ENCODE results near the gene MPHOSPH8. TPM values are rescaled to one million over a fixed set of nuclear protein-coding genes. Genes with fewer than 3 reads are reported as not detected.

Gene MPHOSPH8
- total RNA-seq, 1 experiment from 2014 or later = 17.5 TPM

DNA sequence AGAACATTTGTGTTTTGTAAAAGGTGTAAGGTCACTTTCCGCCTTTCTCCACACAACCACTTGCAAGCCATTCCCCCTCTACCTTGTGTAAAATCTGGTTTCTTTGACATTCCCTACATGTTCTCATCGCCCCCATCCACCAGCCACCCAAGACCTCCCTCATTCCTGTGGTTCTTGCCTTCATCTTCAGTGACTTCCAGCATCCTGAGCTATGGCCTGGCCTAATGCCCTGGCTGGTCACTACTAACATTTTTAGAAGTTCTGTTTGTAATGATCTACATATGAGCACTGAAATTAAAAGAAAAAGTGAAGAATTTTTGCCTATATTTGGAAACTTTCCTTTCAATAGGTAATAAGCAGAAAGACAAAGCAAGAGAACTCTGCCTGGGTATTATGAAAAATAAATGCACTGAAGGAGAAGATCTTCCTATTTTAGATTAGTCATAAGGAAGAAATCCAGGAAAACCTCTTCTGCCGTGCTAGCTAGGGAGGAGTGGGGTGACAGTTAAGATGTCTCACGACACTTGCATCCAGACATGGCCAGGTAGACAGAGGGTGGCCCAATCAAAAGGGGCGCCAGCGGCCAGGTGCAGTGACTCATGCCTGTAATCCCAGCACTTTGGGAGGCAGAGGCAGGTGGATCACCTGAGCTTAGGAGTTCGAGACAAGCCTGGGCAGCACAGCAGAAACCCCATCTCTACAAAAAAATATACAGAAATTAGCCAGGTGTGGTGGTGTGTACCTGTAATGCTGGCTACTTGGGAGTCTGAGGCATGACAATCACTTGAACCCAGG is 28.1 kb upstream of the MPHOSPH8 start:
- H3K27me3 Mint-ChIP-seq (ENCODE audit: unreplicated experiment) = no peaks in the 10 kb centered on the region
- intact Hi-C loops (cut with micrococcal nuclease; ENCODE audit: unreplicated experiment) = no loop called here
- peaks cover 29% of the 10 kb centered on the region for H3K36me3 Mint-ChIP-seq (ENCODE audit: insufficient read depth, unreplicated experiment)
- H3K9me3 Mint-ChIP-seq (ENCODE audit: low read depth, unreplicated experiment) = no peaks in the 10 kb centered on the region
- TF ChIP-seq, protein P1, sequence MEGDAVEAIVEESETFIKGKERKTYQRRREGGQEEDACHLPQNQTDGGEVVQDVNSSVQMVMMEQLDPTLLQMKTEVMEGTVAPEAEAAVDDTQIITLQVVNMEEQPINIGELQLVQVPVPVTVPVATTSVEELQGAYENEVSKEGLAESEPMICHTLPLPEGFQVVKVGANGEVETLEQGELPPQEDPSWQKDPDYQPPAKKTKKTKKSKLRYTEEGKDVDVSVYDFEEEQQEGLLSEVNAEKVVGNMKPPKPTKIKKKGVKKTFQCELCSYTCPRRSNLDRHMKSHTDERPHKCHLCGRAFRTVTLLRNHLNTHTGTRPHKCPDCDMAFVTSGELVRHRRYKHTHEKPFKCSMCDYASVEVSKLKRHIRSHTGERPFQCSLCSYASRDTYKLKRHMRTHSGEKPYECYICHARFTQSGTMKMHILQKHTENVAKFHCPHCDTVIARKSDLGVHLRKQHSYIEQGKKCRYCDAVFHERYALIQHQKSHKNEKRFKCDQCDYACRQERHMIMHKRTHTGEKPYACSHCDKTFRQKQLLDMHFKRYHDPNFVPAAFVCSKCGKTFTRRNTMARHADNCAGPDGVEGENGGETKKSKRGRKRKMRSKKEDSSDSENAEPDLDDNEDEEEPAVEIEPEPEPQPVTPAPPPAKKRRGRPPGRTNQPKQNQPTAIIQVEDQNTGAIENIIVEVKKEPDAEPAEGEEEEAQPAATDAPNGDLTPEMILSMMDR (IDR thresholded peaks at IDR 0.05; ENCODE audit: unreplicated experiment) = no peak
- TSS peak; percentile 4 for BruUV-seq (replicated peaks)
- H3K4me3 Mint-ChIP-seq (ENCODE audit: low read depth, unreplicated experiment) = no peak overlapping the region
- no peak for DNase-seq
- CTCF ChIA-PET = no interaction called here
- peaks cover 17% of the 10 kb centered on the region for H3K4me1 Mint-ChIP-seq (ENCODE audit: low read depth, unreplicated experiment)
- no peak overlapping the region for H3K27ac Mint-ChIP-seq (ENCODE audit: unreplicated experiment)

DNA sequence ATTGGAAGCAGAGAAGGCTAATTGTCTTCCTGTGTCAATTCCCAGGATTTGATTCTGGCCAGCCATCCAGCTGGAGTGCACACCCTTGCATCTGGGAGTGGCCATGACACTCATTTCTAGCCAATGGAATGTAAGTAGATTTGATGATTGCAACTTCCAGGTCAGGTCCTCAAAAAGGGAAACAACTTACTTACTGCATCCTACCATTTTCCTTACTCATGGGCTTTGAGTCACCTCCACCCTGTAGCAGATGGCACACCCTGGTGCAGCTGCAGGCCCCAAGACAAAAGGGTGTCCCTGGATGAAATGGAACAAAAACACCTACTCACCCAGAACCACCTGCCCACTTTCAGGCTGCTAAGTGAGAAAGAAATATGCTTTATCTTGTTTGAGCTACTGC is 27.3 kb upstream of the MPHOSPH8 start:
- no TSS peak for BruUV-seq (replicated peaks)
- Mint-ChIP-seq H3K9me3 (ENCODE audit: low read depth, unreplicated experiment) (no peaks in the 10 kb centered on the region), H3K27ac (ENCODE audit: unreplicated experiment) (no peak overlapping the region), H3K36me3 (ENCODE audit: insufficient read depth, unreplicated experiment) (peaks cover 29% of the 10 kb centered on the region), H3K4me1 (ENCODE audit: low read depth, unreplicated experiment) (peaks cover 17% of the 10 kb centered on the region), H3K4me3 (ENCODE audit: low read depth, unreplicated experiment) (no peak overlapping the region), H3K27me3 (ENCODE audit: unreplicated experiment) (no peaks in the 10 kb centered on the region)
- TF ChIP-seq, protein P1 (IDR thresholded peaks at IDR 0.05; ENCODE audit: unreplicated experiment) = no peak
- DNase-seq = no peak
- CTCF ChIA-PET = no interaction called here
- intact Hi-C loops (cut with micrococcal nuclease; ENCODE audit: unreplicated experiment) = no loop called here

DNA sequence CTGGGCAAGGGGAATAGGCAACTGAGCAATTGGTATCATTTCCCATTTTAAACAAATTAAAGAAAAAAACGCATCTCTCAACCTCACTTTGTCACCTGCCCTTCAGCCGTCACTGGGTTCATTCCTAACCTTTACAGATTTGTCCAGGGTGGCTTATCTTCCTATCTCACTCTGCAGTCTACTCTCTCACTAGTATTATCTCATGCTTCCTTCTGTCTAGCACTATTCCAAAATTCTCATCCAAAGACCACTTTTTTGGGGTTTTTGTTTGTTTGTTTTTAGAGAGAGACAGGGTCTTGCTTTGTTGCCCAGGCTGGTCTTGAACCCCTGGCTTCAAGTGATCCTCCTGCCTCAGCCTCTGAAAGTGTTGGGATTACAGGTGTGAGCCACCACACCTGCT is 26.7 kb upstream of the MPHOSPH8 start:
- CTCF ChIA-PET = no interaction called here
- no peak overlapping the region for H3K4me3 Mint-ChIP-seq (ENCODE audit: low read depth, unreplicated experiment)
- BruUV-seq (replicated peaks) = no TSS peak
- H3K27ac Mint-ChIP-seq (ENCODE audit: unreplicated experiment) = peak overlapping the region; percentile 53
- TF ChIP-seq, protein P1 (IDR thresholded peaks at IDR 0.05; ENCODE audit: unreplicated experiment) = no peak
- intact Hi-C loops (cut with micrococcal nuclease; ENCODE audit: unreplicated experiment) = no loop called here
- no peaks in the 10 kb centered on the region for H3K9me3 Mint-ChIP-seq (ENCODE audit: low read depth, unreplicated experiment)
- H3K27me3 Mint-ChIP-seq (ENCODE audit: unreplicated experiment) = no peaks in the 10 kb centered on the region
- no peak for DNase-seq
- H3K36me3 Mint-ChIP-seq (ENCODE audit: insufficient read depth, unreplicated experiment) = peaks cover 25% of the 10 kb centered on the region
- H3K4me1 Mint-ChIP-seq (ENCODE audit: low read depth, unreplicated experiment) = peaks cover 17% of the 10 kb centered on the region

DNA sequence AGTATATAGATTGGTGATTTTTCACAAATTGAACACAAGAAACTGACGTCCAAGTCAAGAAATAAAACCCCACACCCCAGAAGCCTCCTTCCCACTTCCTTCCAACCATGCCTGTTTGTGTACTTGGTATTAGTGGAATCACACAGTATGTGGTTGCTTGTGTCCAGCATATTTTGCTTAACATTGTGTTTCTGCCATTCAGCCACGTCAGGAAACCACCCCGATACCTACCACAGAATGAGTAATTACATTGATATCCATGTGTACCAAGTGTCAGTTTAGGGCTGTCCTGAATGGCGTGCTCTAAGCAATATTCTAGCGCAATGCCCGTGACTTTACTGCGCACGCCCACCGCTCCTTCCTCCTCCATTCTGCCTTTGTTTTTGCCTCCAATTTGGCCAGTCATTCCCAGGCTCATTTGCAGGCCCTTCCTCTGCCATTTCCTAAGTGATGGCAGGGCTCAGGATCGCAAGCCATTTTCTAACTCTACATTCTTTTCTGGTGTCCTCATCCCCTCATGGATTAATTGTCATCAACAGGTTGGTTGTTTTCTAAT is 25.9 kb upstream of the MPHOSPH8 start:
- TF ChIP-seq, protein P1 (IDR thresholded peaks at IDR 0.05; ENCODE audit: unreplicated experiment) = no peak
- H3K9me3 Mint-ChIP-seq (ENCODE audit: low read depth, unreplicated experiment) = no peaks in the 10 kb centered on the region
- no peak overlapping the region for H3K4me3 Mint-ChIP-seq (ENCODE audit: low read depth, unreplicated experiment)
- peaks cover 17% of the 10 kb centered on the region for H3K36me3 Mint-ChIP-seq (ENCODE audit: insufficient read depth, unreplicated experiment)
- H3K4me1 Mint-ChIP-seq (ENCODE audit: low read depth, unreplicated experiment) = peaks cover 17% of the 10 kb centered on the region
- no TSS peak for BruUV-seq (replicated peaks)
- DNase-seq = no peak
- CTCF ChIA-PET = no interaction called here
- intact Hi-C loops (cut with micrococcal nuclease; ENCODE audit: unreplicated experiment) = no loop called here
- no peaks in the 10 kb centered on the region for H3K27me3 Mint-ChIP-seq (ENCODE audit: unreplicated experiment)
- no peak overlapping the region for H3K27ac Mint-ChIP-seq (ENCODE audit: unreplicated experiment)
